HG03432 (cell line): ENCODE data around the gene CENPF.

ENCODE experiments used
- ATAC-seq: cut with Tn5 transposase; IDR thresholded peaks from one replicate; pipeline ENCODE4 v1.9.1; 2021; ENCODE audit warnings: mild to moderate bottlenecking, moderate library complexity; ENCODE audit not compliant: unreplicated experiment

The CENPF gene

DNA sequence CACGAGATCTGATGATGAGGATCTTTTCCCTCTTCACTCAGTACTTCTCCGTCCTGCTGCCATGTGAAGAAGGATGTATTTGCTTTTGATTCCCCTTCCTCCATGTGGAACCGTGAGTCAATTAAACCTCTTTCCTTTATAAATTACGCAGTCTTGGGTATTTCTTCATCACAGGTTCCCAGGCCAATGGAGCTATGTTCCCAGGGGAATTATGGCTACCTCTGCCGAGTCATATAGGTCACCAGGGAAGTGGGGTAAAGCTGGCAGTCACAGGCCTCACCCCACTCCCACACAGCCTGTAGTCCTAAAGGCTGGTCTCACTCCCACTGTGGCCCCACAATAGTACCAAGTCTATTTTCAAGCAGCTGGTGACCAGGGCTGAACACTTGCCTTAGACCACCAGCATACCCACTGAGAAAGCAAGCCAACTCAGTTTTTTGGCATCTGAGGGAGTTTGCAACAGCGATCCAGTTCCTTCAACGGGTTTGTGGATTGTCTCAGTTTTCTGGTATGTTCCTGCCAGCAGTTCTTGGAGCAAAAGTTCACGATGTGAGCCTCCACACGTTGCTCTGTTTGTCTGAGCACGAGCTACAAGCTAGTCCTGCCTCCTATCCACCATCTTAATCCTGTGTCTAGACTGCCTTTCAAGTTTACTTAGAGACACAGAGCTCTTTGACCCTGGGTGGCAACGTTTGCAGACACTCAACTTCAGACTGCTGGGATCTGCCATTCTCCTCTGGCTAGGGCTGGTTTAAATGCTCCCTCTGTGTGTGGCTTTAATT lies 104.5 kb downstream of the CENPF start:
- no peak for ATAC-seq

DNA sequence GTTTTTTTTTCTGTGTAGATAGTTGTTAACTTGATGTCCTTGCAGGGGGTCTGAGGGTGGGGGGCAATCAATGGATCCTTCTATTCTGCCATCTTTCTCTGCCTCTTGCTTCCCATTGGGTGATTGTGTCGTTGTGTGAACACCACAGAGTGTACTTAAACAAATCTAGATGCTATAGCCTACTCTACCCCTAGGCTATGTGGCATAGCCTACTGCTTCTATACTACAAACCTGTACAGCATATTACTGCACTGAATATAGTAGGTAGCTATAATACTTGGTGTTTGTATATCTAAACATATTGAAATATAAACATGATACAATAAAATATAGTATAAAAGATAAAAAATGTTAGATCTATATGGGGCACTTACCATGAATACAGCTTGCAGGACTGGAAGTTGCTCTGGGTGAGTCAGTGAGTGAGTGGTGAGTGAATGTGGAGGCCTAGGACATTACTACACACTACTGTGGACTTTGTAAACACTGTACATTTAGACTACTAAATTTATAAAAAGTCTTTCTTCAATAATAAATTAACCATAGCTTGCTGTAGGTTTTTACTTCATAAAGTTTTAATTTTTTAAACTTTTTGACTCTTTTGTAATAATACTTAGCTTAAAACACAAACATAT lies 105.4 kb downstream of the CENPF start:
- no peak for ATAC-seq

DNA sequence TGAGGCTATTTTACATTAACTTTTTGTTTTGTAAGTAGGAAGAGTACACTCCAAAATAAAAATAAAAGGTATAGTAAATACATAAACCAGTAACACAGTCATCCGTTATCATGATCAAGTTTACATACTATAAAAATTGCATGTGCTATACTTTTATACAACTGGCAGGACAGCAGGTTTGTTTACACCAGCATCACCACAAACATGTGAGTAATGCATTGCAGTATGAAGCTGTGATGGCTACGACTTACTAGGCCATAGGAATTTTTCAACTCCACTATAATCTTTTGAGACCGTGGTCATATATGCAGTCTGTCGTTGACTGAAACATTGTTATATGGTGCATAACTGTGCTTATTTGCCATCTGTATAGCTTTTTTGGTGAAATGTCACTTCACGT lies 106.2 kb downstream of the CENPF start:
- no peak for ATAC-seq

DNA sequence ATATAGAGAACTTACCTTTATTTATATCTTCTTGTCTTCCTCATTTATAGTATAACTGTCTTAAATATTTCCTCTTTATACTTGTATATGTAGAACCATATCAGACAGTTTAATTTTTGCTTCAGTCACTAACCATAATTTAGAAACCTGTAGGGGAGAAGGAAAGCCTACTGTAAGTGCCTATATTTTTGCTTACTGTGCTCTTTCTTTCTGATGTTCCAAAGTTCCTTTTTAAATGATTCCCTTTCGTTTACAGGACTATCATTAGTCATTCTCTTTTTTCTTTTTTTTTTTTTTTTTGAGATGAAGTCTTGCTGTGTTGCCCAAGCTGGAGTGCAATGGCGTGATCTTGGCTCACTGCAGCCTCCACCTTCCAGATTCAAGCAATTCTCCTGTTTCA lies 109.7 kb downstream of the CENPF start:
- no peak for ATAC-seq
